Adipocyte (in vitro differentiated cells): ENCODE measurements around the gene COBLL1.

ENCODE experiments used
- DNase-seq: peaks from one replicate; pipeline ENCODE4 v3.0.0-alpha.2; 2015; ENCODE audit warnings: low read depth
- H3K27me3 ChIP-seq: replicated peaks from 2 replicates; pipeline ENCODE4 v1.7.0; 2013; ENCODE audit warnings: mild to moderate bottlenecking, low read length, moderate library complexity; ENCODE audit not compliant: control insufficient read depth, insufficient read depth
- H3K36me3 ChIP-seq: 2 replicates; pipeline ENCODE4 v1.7.0; 2013; ENCODE audit warnings: low read length, mild to moderate bottlenecking, moderate library complexity; ENCODE audit not compliant: control insufficient read depth, insufficient read depth, severe bottlenecking
- H3K4me1 ChIP-seq: 2 replicates; pipeline ENCODE4 v1.7.0; 2013; ENCODE audit warnings: mild to moderate bottlenecking, low read length, moderate library complexity; ENCODE audit not compliant: control insufficient read depth, insufficient read depth
- H3K4me3 ChIP-seq: 2 replicates; pipeline ENCODE4 v1.7.0; 2013; ENCODE audit warnings: mild to moderate bottlenecking, low read length, moderate library complexity
- H3K9ac ChIP-seq: 2 replicates; pipeline ENCODE4 v1.7.0; 2013; ENCODE audit warnings: mild to moderate bottlenecking, low read length, moderate library complexity
- H3K9me3 ChIP-seq: 2 replicates; pipeline ENCODE4 v1.7.0; 2013; ENCODE audit warnings: mild to moderate bottlenecking, low read length, moderate library complexity; ENCODE audit not compliant: control insufficient read depth

Gene COBLL1

DNA sequence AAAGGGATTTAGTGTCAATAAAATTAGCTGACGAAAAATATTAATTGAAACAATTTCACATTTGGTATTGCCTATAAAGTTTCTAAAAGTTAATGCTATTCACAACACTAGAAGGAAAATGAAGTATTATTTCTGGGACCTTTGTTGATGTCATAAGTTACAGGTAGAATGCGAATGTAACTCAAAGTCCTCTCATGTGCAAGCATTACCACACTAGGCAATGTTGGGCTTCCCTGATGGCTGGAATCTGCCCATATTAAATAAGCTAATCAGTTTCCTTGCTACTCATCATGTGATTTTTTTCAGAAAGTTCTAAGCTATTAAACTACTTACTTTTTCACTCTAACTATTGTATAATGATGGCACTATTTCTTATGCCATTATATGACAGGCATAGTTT lies 44.6 kb downstream of the COBLL1 start:
- H3K9me3 ChIP-seq, result no peaks in the 10 kb centered on the region
- no peak for DNase-seq
- H3K9ac ChIP-seq, result no peak overlapping the region
- no peak overlapping the region for H3K4me3 ChIP-seq
- H3K4me1 ChIP-seq, result peaks cover 51% of the 10 kb centered on the region
- no peaks in the 10 kb centered on the region for H3K27me3 ChIP-seq
- no peaks in the 10 kb centered on the region for H3K36me3 ChIP-seq

DNA sequence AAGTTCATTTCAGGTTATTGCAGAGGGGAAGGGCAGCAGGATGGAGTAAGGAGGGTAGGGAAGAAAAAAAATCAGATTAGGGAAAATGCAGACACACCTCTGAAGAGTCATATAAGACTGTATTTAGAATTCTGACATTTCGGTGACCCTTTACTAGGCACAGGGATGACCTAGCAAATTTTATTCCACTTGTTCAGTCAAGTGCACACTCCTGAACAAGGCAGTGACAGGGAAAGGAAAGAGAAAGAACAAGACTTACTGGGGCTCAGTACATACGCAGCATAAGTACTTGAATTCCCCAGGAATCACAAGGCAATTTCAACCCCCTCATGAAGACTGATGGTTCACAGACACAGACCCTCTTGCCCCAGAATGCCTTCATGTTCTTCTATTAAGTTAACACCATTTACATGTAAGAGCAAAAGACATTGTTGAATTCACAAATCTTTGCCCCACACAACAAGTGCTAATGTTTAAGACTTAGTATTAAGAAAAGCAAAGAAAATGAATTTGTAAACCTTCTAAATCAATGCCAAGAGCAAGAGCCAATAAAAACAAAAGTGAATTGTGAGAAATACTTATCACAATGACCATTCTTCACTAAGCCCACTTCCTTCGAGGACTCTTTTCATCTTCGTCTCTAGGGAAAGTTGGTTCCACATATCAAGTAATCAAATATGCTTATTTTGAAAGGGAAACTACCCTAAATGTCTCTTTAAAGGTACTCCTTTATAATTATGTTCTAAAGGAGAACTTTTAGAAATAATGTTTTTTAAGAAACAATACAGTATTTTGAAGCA lies 47.0 kb downstream of the COBLL1 start:
- Histone ChIP-seq H3K4me1 (peaks cover 44% of the 10 kb centered on the region), H3K27me3 (no peaks in the 10 kb centered on the region), H3K4me3 (no peak overlapping the region), H3K9me3 (no peaks in the 10 kb centered on the region), H3K36me3 (no peaks in the 10 kb centered on the region), H3K9ac (no peak overlapping the region)
- DNase-seq, result no peak

DNA sequence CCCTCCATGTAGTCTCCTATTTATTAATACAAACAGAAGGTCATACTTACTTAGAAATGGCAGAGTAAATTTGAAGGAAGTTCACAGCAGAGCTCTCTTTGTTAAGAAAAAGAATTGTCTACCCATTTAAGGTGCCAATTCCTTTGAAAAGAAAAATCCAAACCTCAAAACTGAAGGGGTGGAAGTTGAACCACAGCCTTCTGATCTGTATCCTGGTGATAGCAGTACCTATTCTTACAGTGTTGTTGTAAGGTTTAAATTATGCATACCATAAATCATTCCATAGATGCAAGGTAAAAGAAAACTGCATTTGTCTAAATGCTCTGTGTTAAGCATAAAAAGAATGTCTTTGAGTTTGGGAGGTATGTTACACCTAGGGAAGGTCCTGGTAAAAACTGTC lies 47.6 kb downstream of the COBLL1 start:
- no peak overlapping the region for H3K4me3 ChIP-seq
- H3K27me3 ChIP-seq, result no peaks in the 10 kb centered on the region
- H3K4me1 ChIP-seq, result peaks cover 44% of the 10 kb centered on the region
- no peak overlapping the region for H3K9ac ChIP-seq
- no peak for DNase-seq
- no peaks in the 10 kb centered on the region for H3K36me3 ChIP-seq
- no peaks in the 10 kb centered on the region for H3K9me3 ChIP-seq

DNA sequence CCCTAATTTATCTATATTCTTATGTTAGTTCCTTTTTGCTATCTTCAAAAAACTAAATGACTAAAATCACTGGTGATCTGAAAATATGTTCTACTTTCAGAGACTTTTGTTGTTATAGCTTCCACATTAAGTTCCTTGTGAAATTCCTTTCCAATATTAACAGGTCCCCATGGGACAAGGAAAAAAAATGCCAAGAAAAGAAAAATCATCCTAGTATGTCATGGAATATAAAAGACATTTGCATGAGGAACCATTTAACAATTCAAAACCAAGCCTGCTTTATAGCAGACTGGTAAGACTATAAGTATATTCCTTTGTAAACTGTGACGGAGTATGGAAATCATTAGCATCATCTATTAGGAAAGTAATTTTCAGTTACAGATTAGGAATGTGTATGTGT lies 48.1 kb downstream of the COBLL1 start:
- H3K9ac ChIP-seq, result peak overlapping the region; percentile 76
- DNase-seq, result no peak
- H3K36me3 ChIP-seq, result no peaks in the 10 kb centered on the region
- no peaks in the 10 kb centered on the region for H3K27me3 ChIP-seq
- no peaks in the 10 kb centered on the region for H3K9me3 ChIP-seq
- peak overlapping the region; percentile 24 for H3K4me3 ChIP-seq
- peaks cover 44% of the 10 kb centered on the region for H3K4me1 ChIP-seq

DNA sequence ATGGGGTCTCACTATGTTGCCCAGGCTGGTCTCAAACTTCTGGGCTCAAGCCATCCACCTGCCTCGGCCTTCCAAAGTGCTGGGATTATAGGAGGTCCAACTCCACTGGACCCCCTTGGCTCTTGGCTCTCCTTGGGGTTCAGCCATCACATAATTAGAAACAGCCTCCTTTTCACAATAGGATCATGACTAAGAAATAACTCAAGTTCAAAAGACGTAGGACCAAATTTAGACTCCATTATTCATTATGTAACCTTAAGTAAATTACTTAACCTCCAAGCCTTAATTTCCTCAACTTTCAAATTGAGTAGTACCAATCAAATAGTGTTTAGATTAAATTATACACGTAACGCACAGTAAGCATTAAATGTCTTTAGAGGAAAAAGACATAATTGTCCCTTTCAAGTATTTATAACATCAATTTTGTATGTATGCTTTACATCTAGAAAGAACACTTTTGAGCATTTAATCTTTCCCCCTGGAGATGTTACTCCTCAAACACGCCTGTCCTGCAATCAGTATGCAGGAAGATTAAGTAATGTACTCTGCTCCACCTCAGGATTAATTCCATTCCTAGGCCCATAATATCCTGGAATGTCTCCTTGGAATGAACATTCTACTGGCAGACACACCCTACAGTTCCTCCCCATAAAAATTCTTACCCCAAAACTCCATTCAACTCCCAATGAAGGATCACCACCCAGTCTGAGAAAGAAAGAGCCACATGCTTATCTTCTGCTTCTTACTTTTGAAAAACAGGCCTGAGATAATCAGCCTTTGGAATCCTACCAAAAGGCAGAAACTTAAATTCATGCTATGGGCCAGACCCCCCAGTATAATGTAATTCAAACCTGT lies 49.1 kb downstream of the COBLL1 start:
- H3K9me3 ChIP-seq, result no peaks in the 10 kb centered on the region
- H3K27me3 ChIP-seq, result no peaks in the 10 kb centered on the region
- DNase-seq, result peak; percentile 40
- no peaks in the 10 kb centered on the region for H3K36me3 ChIP-seq
- H3K4me1 ChIP-seq, result peaks cover 36% of the 10 kb centered on the region
- H3K9ac ChIP-seq, result peak overlapping the region; percentile 76
- H3K4me3 ChIP-seq, result peak overlapping the region; percentile 24

DNA sequence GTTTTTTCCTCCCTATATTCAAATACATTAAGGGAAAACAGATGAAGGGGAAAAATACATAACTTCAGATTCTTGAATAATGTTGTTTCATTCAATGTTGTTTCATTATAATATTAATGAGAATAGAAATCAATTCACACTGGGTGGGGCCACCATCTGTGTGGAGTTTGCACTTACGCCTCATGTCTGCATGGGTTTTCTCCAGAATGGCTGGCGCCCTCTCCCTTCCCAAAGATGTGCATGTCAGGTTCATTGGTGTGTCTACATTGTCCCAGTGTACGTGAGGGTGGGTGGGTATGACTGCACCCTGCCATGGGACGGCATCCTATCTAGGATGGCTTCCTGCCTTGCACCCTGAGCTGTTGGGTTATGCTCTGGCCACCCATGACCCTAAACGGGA lies 51.7 kb downstream of the COBLL1 start:
- Histone ChIP-seq H3K36me3 (no peaks in the 10 kb centered on the region), H3K9me3 (no peaks in the 10 kb centered on the region), H3K9ac (no peak overlapping the region), H3K27me3 (no peaks in the 10 kb centered on the region), H3K4me1 (peaks cover 41% of the 10 kb centered on the region), H3K4me3 (no peak overlapping the region)
- no peak for DNase-seq

DNA sequence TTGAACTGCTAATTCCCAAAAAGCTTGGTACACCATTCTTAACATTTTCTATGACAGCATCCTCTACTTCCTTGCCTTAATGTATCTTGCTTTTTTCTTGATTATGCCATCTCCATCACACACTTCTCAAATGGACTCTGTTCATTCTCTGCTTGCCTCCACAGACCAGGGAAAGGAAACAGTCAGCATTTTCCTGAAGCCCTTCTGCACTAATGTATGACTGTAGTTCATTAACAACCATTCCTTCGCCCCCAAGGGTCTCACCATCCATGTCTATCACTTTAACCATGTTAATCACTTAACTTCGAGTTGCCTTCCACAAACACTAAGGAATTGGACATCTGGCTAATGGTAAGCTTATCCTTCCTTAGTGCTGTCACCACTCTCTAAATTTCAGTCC lies 54.8 kb downstream of the COBLL1 start:
- Histone ChIP-seq H3K27me3 (no peaks in the 10 kb centered on the region), H3K9me3 (no peaks in the 10 kb centered on the region)

DNA sequence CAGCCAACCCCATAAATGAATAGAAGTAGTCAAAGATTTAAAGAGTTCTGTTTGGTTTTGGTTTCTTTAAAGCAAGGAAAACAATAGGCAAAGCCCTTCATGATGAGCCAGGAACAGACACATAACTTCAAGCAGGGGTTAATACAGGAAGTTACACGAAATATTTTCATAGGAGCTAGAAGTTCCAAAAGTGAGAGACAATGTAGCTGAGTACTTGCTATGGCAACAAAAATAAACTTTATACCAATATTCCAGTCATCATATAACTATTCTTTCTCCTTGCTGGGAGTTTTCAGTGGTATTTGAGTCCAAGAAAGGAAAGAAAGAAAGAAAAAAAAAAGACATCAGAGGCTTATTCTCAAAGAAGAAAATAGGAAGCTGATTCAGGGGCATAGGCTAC lies 56.2 kb downstream of the COBLL1 start:
- DNase-seq, result peak; percentile 69
- H3K4me1 ChIP-seq, result peaks cover 53% of the 10 kb centered on the region
- H3K36me3 ChIP-seq, result no peaks in the 10 kb centered on the region
- H3K27me3 ChIP-seq, result no peaks in the 10 kb centered on the region
- peak overlapping the region; percentile 35 for H3K4me3 ChIP-seq
- H3K9ac ChIP-seq, result peak overlapping the region; percentile 36
- H3K9me3 ChIP-seq, result no peaks in the 10 kb centered on the region

More for the DNA sequence above, 54.8 kb downstream of the COBLL1 start:
- Histone ChIP-seq H3K4me1 (peaks cover 40% of the 10 kb centered on the region), H3K9ac (no peak overlapping the region), H3K4me3 (no peak overlapping the region), H3K36me3 (no peaks in the 10 kb centered on the region)
- DNase-seq, result no peak

DNA sequence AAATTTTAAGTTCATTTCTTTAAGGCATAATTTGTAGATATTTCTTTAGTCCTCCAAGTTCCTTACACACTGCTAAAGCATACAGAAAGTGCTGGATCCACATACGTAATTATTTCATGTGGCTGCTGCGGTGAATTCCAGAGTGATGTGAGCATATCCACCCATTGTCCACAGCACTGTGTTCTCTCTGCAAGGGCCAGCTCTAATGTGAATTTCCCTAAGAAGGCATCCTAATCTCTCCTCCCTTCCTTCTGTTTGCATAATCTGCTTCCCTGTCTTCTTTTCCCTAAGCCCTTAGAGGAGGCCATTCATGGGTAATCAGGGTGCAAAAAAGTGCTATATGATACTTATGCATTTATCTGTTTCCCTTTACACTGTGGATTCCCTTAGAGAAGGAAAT lies 57.2 kb downstream of the COBLL1 start:
- H3K36me3 ChIP-seq, result no peaks in the 10 kb centered on the region
- H3K27me3 ChIP-seq, result no peaks in the 10 kb centered on the region
- no peaks in the 10 kb centered on the region for H3K9me3 ChIP-seq
- no peak overlapping the region for H3K4me3 ChIP-seq
- no peak for DNase-seq
- peaks cover 54% of the 10 kb centered on the region for H3K4me1 ChIP-seq
- H3K9ac ChIP-seq, result no peak overlapping the region

DNA sequence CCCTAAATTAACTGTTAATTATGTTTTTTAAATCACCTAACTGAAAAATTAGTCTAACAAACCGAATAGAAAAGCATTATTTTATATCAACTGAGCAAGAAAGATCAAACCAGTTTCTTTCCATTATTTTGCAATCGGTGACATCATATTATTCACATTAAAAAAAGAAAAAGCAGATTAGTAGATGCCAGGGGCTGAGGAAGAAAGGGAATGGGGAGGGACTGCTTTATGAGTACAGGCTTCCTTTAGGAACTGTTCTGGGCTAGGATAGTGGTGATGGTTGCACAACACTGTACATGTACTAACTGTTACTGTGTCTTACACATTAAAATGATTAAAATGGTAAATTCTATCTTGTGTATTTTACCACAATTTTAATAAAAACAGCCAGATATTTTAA lies 59.3 kb downstream of the COBLL1 start:
- H3K4me3 ChIP-seq, result no peak overlapping the region
- peak overlapping the region; percentile 37 for H3K9ac ChIP-seq
- H3K36me3 ChIP-seq, result no peaks in the 10 kb centered on the region
- no peaks in the 10 kb centered on the region for H3K27me3 ChIP-seq
- DNase-seq, result peak; percentile 84
- H3K9me3 ChIP-seq, result no peaks in the 10 kb centered on the region
- peaks cover 54% of the 10 kb centered on the region for H3K4me1 ChIP-seq

DNA sequence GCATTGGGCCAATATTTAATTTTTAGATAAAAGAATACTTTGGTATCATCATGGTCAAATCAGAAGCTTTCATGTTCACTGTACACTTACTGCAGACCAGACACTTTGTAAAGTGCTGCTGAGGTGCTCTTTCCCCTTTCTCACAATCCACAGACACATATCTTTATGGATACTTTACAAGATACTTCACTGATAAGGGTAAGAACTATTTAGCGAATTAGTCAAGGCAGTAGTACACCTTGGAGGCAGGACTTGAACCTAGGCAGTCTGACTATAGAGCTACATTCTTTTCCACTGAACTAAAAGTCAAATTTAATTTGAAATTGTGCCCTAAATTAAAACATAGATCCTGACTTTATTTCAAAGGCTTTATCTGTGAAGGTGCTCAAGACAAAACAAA lies 60.2 kb downstream of the COBLL1 start:
- Histone ChIP-seq H3K4me1 (peaks cover 54% of the 10 kb centered on the region), H3K9me3 (no peaks in the 10 kb centered on the region), H3K27me3 (no peaks in the 10 kb centered on the region), H3K36me3 (no peaks in the 10 kb centered on the region), H3K4me3 (no peak overlapping the region), H3K9ac (peak overlapping the region; percentile 35)
- DNase-seq, result no peak
